ENCODE measurements around the gene ARHGAP22. TPM values are rescaled to one million over a fixed set of nuclear protein-coding genes. Genes with fewer than 3 reads are reported as not detected.

Gene ARHGAP22
- total RNA-seq, 1 experiment from 2014 or later, result 1.8 TPM

DNA sequence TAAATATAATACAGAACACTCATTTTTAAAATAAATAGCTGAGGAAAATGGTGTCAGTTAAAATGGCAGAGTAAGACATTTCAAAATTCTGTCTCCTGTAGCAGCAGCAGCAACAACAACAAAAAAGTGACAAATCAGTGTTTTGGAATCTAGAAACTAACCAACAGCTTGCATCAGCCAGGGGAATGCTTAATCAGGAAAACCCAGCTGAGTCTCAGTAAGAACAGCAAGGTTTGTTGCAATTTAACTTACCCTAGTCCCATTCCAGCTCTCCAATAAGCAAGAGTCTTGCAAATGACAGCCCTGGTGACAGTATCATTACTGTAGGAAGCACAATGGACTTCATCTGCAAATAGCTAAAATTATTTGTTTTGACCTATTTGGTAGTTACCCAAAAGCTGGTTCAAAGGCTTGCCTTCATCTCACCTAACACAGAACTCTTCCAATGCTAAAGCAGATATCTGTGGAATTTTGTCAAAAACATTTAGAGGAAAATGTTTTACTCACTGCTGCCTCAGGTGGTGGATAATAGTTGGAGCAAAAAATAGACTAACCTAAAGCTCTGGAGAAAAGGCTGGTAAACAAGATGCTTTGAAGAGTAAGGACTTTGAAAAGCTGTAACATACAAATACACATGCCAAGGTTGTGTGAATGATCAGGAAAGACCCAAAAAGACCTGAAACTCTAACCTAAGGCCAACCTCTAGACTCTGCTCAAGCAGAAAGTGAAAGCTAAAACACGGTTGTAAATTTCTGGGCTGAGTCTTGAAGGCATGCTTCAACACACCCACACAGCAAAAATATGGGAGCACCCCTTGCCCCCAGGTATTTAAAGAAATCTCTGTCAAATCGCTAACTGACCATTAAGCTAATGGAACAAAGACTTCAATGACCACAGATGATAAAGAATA lies 9.9 kb upstream of the ARHGAP22 start:
- Histone ChIP-seq H3K4me3 (ENCODE audit: low read depth in 2 of 2, low read length in 2 of 2) (no peak overlapping the region), H3K4me1 (ENCODE audit: control insufficient read depth, insufficient read depth, low read length) (no peaks in the 10 kb centered on the region), H3K9me3 (ENCODE audit: control insufficient read depth, insufficient read depth, low read depth, low read length) (no peaks in the 10 kb centered on the region; the same call in 1 of the 2 replicates), H3K27ac (ENCODE audit: low read length) (no peak overlapping the region), H3K36me3 (ENCODE audit: control insufficient read depth, insufficient read depth, low read length) (no peaks in the 10 kb centered on the region), H3K27me3 (ENCODE audit: control insufficient read depth, insufficient read depth, low read length) (no peaks in the 10 kb centered on the region; the same call in none of the 2 replicates)
- BruUV-seq (replicated peaks), result no TSS peak
- in situ Hi-C loops (cut with HindIII; ENCODE audit: low pct_unique_long_range_greater_than_20kb, low sequenced_read_pairs), result no loop called here
- DNase-seq (ENCODE audit: low read depth, low spot score) (no peak), ATAC-seq (no peak)
- TF ChIP-seq, protein P1, sequence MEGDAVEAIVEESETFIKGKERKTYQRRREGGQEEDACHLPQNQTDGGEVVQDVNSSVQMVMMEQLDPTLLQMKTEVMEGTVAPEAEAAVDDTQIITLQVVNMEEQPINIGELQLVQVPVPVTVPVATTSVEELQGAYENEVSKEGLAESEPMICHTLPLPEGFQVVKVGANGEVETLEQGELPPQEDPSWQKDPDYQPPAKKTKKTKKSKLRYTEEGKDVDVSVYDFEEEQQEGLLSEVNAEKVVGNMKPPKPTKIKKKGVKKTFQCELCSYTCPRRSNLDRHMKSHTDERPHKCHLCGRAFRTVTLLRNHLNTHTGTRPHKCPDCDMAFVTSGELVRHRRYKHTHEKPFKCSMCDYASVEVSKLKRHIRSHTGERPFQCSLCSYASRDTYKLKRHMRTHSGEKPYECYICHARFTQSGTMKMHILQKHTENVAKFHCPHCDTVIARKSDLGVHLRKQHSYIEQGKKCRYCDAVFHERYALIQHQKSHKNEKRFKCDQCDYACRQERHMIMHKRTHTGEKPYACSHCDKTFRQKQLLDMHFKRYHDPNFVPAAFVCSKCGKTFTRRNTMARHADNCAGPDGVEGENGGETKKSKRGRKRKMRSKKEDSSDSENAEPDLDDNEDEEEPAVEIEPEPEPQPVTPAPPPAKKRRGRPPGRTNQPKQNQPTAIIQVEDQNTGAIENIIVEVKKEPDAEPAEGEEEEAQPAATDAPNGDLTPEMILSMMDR (IDR thresholded peaks at IDR 0.05), result peak; percentile 54; the same call in 1 of the 2 replicates
- TF ChIP-seq, protein P2, sequence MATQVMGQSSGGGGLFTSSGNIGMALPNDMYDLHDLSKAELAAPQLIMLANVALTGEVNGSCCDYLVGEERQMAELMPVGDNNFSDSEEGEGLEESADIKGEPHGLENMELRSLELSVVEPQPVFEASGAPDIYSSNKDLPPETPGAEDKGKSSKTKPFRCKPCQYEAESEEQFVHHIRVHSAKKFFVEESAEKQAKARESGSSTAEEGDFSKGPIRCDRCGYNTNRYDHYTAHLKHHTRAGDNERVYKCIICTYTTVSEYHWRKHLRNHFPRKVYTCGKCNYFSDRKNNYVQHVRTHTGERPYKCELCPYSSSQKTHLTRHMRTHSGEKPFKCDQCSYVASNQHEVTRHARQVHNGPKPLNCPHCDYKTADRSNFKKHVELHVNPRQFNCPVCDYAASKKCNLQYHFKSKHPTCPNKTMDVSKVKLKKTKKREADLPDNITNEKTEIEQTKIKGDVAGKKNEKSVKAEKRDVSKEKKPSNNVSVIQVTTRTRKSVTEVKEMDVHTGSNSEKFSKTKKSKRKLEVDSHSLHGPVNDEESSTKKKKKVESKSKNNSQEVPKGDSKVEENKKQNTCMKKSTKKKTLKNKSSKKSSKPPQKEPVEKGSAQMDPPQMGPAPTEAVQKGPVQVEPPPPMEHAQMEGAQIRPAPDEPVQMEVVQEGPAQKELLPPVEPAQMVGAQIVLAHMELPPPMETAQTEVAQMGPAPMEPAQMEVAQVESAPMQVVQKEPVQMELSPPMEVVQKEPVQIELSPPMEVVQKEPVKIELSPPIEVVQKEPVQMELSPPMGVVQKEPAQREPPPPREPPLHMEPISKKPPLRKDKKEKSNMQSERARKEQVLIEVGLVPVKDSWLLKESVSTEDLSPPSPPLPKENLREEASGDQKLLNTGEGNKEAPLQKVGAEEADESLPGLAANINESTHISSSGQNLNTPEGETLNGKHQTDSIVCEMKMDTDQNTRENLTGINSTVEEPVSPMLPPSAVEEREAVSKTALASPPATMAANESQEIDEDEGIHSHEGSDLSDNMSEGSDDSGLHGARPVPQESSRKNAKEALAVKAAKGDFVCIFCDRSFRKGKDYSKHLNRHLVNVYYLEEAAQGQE (IDR thresholded peaks at IDR 0.05; ENCODE audit: insufficient read depth in 1 of 2, low read depth in 2 of 2, low read length in 1 of 2), result no peak
- TF ChIP-seq POLR2AphosphoS5 (IDR thresholded peaks at IDR 0.05; ENCODE audit: low read depth, low read length), result no peak
- TF ChIP-seq TCF7L2 (IDR thresholded peaks at IDR 0.05; ENCODE audit: low read depth, low read length), result no peak
- POLR2A ChIA-PET, result no interaction called here
- intact Hi-C loops (cut with micrococcal nuclease; ENCODE audit: unreplicated experiment), result no loop called here
- CTCF ChIA-PET, result interaction anchor here (0.6 to 0.7 kb wide), 2 partner anchors 10 to 12 kb away, joined by 3 to 5 read pairs; no protein-coding TSS in a partner anchor

DNA sequence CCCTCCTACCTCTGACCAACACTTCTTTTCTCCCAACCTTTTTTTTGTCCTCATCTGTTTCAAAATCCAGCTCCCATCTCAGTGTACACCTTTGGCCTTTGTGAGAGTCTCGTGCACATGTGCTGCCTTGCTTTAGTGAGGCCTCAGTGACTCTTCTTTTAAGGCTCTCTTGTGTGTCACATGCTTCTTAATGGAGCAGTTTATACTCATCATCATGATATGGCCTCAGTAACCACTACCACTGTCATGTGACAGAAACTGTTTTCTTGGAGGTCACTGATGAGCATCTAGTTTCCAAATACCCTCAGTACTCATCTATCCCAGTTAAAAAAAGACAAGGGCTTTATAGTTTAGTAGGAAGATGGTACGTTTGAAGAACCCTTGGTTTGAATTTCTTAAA lies 8.1 kb upstream of the ARHGAP22 start:
- BruUV-seq (replicated peaks), result no TSS peak
- TF ChIP-seq SIN3A (IDR thresholded peaks at IDR 0.05; ENCODE audit: borderline replicate concordance, insufficient read depth, low read depth, low read length), result no peak
- TF ChIP-seq, protein P1 (IDR thresholded peaks at IDR 0.05), result no peak
- TF ChIP-seq POLR2AphosphoS5 (IDR thresholded peaks at IDR 0.05; ENCODE audit: low read depth, low read length), result no peak
- no peak for TF ChIP-seq TCF7L2 (IDR thresholded peaks at IDR 0.05; ENCODE audit: low read depth, low read length)
- TF ChIP-seq, protein P2 (IDR thresholded peaks at IDR 0.05; ENCODE audit: insufficient read depth in 1 of 2, low read depth in 2 of 2, low read length in 1 of 2), result no peak
- no peaks in the 10 kb centered on the region for H3K4me1 ChIP-seq (ENCODE audit: control insufficient read depth, insufficient read depth, low read length)
- no peaks in the 10 kb centered on the region; the same call in 1 of the 2 replicates for H3K9me3 ChIP-seq (ENCODE audit: control insufficient read depth, insufficient read depth, low read depth, low read length)
- intact Hi-C loops (cut with micrococcal nuclease; ENCODE audit: unreplicated experiment), result no loop called here
- DNase-seq (ENCODE audit: low read depth, low spot score) (no peak), ATAC-seq (no peak)
- no peak overlapping the region for H3K27ac ChIP-seq (ENCODE audit: low read length)
- ChIA-PET CTCF (no interaction called here), POLR2A (no interaction called here)
- no peaks in the 10 kb centered on the region; the same call in none of the 2 replicates for H3K27me3 ChIP-seq (ENCODE audit: control insufficient read depth, insufficient read depth, low read length)
- no peaks in the 10 kb centered on the region for H3K36me3 ChIP-seq (ENCODE audit: control insufficient read depth, insufficient read depth, low read length)
- no peak overlapping the region for H3K4me3 ChIP-seq (ENCODE audit: low read depth in 2 of 2, low read length in 2 of 2)
- in situ Hi-C loops (cut with HindIII; ENCODE audit: low pct_unique_long_range_greater_than_20kb, low sequenced_read_pairs), result no loop called here
